Smooth muscle cell of the brain vasculature (primary cell): Measurements from ENCODE around the gene MIEF1.

ENCODE experiments used
- DNase-seq: peaks from one replicate; pipeline ENCODE4 v3.0.0-alpha.2; 2012; ENCODE audit warnings: low read depth, low spot score

Gene MIEF1

GRCh38 chr22:39470451-39471291, 31.4 kb upstream of the MIEF1 start:
- DNase-seq, result no peak

- no peak for DNase-seq
These were observed 30.5 kb upstream of the MIEF1 start for GRCh38 chr22:39471381-39472141.

DNA sequence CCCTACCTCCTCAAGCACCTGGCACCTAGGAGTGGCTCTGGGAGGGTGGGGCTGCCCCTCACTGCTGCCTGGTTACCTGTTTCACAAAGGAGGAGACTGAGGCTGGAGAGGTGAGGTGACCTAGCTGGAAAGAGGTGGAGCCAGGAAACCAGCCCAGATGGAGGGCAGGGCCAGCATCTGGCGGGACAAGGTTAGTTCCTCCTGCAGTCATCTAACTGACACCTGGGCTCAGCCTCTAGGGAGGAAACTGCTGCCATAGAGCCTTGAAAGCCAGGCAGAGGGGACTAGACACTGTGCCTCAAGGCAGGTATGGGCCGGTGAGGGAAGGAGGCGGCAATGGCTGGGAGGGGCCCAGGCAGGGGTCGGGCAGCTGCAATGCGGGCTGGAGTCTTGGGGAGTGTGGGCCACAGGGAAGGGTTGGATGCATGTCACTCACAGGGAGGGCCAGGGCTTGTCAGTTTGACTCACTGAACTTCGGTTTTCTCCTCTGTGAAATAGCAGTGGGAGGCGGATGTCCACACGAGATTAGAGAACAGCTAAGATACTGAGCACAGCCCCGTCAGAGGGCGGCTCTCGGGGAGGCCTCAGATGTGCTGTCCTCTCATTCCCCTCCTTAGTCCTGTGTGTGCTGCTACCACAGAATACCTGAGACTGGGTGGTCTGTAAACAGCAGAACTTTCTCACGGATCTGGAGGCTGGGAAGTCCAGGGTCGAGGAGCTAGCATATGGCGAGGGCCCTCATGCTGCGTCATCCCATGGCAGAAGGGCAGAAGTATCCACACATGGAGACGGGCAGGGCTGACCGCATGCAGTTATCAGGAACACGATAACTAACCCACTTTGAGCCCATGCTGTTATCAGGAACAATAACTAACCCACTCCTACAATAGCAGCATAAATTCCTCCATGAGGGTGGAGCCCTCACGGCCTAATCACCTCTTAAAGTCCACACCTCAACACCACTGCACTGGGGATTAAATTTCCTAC, 29.2 kb upstream of the MIEF1 start:
- DNase-seq, result no peak

GRCh38 chr22:39473851-39474250, 28.2 kb upstream of the MIEF1 start:
- DNase-seq, result no peak

DNA sequence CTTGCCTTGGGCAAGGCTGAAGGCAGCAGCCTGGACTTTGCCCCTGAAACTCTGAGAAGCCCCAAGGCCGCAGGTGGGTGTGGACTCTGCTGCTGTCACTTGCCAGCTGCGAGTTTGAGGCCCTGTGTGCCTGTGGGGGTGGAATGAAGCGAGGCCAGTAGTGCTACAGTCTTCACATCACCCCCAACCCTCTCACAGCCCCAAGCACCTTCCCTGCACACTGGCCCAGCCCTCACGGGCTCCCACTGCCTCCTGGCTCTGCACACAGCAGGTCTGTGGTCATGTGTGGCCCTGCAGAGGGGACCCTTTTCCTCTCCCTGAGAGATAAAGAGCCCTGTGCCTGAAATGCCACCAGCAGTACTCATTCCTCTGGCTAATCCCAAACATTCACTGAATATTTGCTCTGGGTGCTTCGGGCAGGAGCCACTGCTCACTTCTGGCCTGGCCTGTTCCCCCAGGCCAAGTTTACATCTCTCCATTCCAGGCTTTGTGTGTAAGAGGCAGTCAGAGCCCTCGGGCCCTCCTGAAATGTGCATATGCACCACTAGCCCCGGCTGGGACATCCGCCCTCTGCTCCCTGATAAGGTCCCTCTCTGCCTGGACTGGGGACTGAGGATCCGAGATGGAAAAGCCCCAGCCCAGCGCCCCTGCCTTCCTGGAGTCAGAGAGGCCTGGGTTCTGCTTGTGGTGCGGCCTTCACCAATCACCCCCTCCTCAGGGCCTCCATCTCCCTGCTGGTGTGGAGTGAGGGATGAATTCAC, 27.6 kb upstream of the MIEF1 start:
- DNase-seq, result no peak

DNA sequence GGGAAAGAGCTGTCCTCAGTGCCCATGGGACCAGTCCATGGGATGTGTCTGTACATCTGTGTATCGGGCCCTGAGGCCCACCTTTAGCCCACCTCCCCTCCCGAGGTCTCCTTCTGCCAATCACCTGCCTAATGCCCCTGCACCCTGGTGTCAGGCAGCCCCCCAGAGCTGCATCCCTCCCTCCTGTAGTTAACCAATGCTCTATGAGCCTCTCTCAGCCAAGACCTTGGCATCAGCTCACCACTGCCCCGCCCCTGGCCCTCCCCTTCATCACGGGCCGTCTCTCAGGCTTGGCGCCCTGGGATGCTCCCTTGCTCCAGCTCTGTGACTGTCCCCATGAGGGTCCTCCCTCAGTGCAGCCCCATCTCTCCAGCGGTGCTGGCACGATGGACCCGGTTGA, 26.8 kb upstream of the MIEF1 start:
- no peak for DNase-seq

GRCh38 chr22:39475902-39476301, 26.2 kb upstream of the MIEF1 start:
- no peak for DNase-seq

GRCh38 chr22:39476664-39477063, 25.4 kb upstream of the MIEF1 start:
- no peak for DNase-seq

DNA sequence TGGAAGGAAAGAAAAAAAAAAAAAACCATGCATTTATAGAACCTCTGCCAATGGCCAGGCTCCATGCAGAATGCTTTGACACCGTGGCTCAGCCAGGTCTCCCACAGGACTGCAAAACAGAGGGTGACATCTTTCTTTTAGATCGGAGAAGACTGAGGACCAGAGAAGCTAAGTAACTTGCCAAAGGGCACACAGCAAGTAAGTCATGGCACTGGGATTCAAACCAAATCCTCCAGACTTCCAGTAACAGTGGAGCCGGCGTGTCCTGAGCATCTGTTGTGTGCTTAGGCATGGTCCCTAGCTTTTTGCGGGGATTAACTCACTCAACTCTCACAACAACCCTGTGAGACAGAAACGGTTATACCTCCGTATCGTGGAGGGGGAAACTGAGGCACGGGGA, 24.5 kb upstream of the MIEF1 start:
- no peak for DNase-seq

DNA sequence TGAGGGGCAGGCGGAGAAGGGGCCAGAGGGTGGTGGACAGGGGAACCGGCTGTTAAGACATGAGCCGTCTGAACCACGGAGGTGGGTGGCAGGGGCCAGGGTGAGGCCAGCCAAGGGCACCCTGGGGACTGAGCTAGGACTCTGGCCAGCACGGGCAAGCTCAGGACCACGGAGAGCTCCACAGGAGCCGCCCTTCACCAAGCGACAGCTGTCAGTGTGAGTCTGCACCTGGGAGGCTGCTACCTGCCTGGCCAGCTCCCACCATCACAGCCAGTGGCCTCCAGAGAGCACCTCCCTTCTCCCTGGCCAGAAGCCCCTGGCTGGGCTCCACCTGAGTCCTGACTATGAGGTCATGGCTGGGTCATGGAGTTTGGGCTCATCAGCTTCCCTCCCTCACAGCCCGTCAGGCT, 23.6 kb upstream of the MIEF1 start:
- no peak for DNase-seq

GRCh38 chr22:39479254-39479653, 22.8 kb upstream of the MIEF1 start:
- no peak for DNase-seq

- DNase-seq, result no peak
These were observed 21.5 kb upstream of the MIEF1 start for GRCh38 chr22:39480557-39480956.

- no peak for DNase-seq
These were observed 21.0 kb upstream of the MIEF1 start for GRCh38 chr22:39481054-39481453.

- no peak for DNase-seq
These were observed 20.5 kb upstream of the MIEF1 start for GRCh38 chr22:39481595-39481994.

GRCh38 chr22:39482768-39483167, 19.3 kb upstream of the MIEF1 start:
- no peak for DNase-seq

DNA sequence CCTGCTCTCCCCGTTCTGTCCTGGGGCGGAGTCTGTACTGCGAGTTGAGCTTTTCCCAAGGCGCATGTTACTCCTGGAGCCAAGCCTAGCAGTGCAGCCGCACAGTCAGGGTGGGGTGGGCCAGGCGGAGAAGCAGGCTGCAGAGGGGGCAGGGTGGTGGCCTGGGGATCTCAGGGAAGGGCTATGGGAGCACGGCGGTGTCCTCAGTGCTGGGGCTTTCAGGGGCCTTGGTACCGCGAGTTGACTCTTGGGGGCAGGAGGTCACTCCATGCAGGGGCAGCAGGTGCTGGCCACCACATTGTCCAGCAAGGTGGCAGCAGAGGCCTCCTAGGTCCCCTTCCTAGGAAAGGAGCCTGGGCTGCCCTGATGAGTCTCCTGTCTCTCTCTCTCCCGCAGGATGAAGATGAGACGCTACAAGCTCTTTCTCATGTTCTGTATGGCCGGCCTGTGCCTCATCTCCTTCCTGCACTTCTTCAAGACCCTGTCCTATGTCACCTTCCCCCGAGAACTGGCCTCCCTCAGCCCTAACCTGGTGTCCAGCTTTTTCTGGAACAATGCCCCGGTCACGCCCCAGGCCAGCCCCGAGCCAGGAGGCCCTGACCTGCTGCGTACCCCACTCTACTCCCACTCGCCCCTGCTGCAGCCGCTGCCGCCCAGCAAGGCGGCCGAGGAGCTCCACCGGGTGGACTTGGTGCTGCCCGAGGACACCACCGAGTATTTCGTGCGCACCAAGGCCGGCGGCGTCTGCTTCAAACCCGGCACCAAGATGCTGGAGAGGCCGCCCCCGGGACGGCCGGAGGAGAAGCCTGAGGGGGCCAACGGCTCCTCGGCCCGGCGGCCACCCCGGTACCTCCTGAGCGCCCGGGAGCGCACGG, 14.9 kb upstream of the MIEF1 start:
- no peak for DNase-seq

GRCh38 chr22:39487826-39488520, 14.1 kb upstream of the MIEF1 start:
- DNase-seq, result no peak

DNA sequence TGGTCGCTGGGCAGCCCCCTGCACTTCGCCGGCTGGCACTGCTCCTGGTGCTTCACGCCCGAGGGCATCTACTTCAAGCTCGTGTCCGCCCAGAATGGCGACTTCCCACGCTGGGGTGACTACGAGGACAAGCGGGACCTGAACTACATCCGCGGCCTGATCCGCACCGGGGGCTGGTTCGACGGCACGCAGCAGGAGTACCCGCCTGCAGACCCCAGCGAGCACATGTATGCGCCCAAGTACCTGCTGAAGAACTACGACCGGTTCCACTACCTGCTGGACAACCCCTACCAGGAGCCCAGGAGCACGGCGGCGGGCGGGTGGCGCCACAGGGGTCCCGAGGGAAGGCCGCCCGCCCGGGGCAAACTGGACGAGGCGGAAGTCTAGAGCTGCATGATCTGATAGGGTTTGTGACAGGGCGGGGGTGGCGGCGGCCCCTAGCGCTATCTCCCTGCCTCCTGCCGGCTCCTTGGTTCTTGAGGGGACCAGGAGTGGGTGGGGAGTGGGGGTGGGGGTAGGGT, 13.5 kb upstream of the MIEF1 start:
- no peak for DNase-seq
